ENCODE data around the gene MMAB.

- TF ChIP-seq CTCF (IDR thresholded peaks at IDR 0.05) (no peak), POLR2AphosphoS5 (IDR thresholded peaks at IDR 0.05) (no peak), EP300 (IDR thresholded peaks at IDR 0.05; ENCODE audit: low read depth) (no peak), POLR2A (IDR thresholded peaks at IDR 0.05) (no peak)
Observed at GRCh38 chr12:109606320-109607028, 33.2 kb upstream of the MMAB start.

All from transverse colon (tissue), 4 donors.